Natural killer cell treated with Interleukin-12 subunit alpha and Interleukin-12 subunit beta and Interleukin-15 and Interleukin-18, amount 100 ng/mL, for 72 hours (primary cell): ENCODE results near the gene NEUROD6. TPM values are rescaled to one million over a fixed set of nuclear protein-coding genes. Genes with fewer than 3 reads are reported as not detected.

Source experiments
- ATAC-seq, 2 donors: fragments of 150-1000 bp; cut with Tn5 transposase in 1 of 2; sonication (Bioruptor Pico), chemical (Tn5 transposase) in 1 of 2; 2 replicates each; pipeline ENCODE4 v1.10.0; 2021
- DNase-seq: peaks from one replicate; pipeline ENCODE4 v3.0.0; 2022; ENCODE audit warnings: low spot score
- H3K27ac Mint-ChIP-seq, 2 donors: 1 replicate in 1 of 2; 2 replicates in 1 of 2; pipeline ENCODE4 v1.8.0; 2022; ENCODE audit warnings: mixed read lengths in 2 of 2, mild to moderate bottlenecking in 1 of 2, moderate library complexity in 1 of 2
- H3K27me3 Mint-ChIP-seq, 2 donors: 1 replicate in 1 of 2; 2 replicates in 1 of 2; pipeline ENCODE4 v1.8.0; 2022; ENCODE audit warnings: mixed read lengths in 2 of 2
- H3K36me3 Mint-ChIP-seq: one replicate; pipeline ENCODE4 v1.8.0; 2022; ENCODE audit warnings: mixed read lengths
- H3K4me1 Mint-ChIP-seq, 2 donors: 1 replicate in 1 of 2; 2 replicates in 1 of 2; pipeline ENCODE4 v1.8.0; 2022; ENCODE audit warnings: low read depth in 2 of 2, mixed read lengths in 2 of 2, mild to moderate bottlenecking in 1 of 2
- H3K4me3 Mint-ChIP-seq: one replicate; pipeline ENCODE4 v1.8.0; 2022; ENCODE audit warnings: mixed read lengths
- H3K9me3 Mint-ChIP-seq: 2 replicates; pipeline ENCODE4 v1.8.0; 2022; ENCODE audit warnings: mixed read lengths
- total RNA-seq, 2 donors: library from RNA; stranded (reverse); gene quantifications; one replicate each; pipeline ENCODE4 v1.2.3, GENCODE V29; 2022

Gene NEUROD6
- total RNA-seq, 2 donors from 2014 or later, result not detected

GRCh38 chr7:31343516-31344305 lies 3.2 kb upstream of the NEUROD6 start:
- ATAC-seq (no peak), DNase-seq (no peak)
- Mint-ChIP-seq H3K4me1 (no peaks in the 10 kb centered on the region), H3K4me3 (no peak overlapping the region), H3K27ac (no peak overlapping the region), H3K9me3 (peaks cover 6% of the 10 kb centered on the region), H3K27me3 (peaks cover 0 to 3% of the 10 kb centered on the region in 2 donors), H3K36me3 (no peaks in the 10 kb centered on the region)

- no peaks in the 10 kb centered on the region for H3K36me3 Mint-ChIP-seq
- H3K4me3 Mint-ChIP-seq, result no peak overlapping the region
- no peak for ATAC-seq
These were observed 615 bp upstream of the NEUROD6 start for GRCh38 chr7:31341141-31341540.

GRCh38 chr7:31340051-31340450 lies 475 bp downstream of the NEUROD6 start:
- Mint-ChIP-seq H3K4me1 (no peaks in the 10 kb centered on the region), H3K4me3 (no peak overlapping the region), H3K27ac (no peak overlapping the region), H3K9me3 (peaks cover 6% of the 10 kb centered on the region), H3K36me3 (peaks cover 2% of the 10 kb centered on the region), H3K27me3 (peaks cover 3 to 7% of the 10 kb centered on the region in 2 donors)
- DNase-seq (no peak), ATAC-seq (no peak)

More at GRCh38 chr7:31341141-31341540, 615 bp upstream of the NEUROD6 start:
- H3K4me1 Mint-ChIP-seq, result no peaks in the 10 kb centered on the region
- H3K27me3 Mint-ChIP-seq, result peaks cover 0 to 3% of the 10 kb centered on the region in 2 donors
- no peak for DNase-seq
- H3K27ac Mint-ChIP-seq, result no peak overlapping the region
- peaks cover 6% of the 10 kb centered on the region for H3K9me3 Mint-ChIP-seq

GRCh38 chr7:31338706-31339105 lies 1.8 kb downstream of the NEUROD6 start:
- DNase-seq (no peak), ATAC-seq (no peak)
- Mint-ChIP-seq H3K36me3 (peaks cover 5% of the 10 kb centered on the region), H3K9me3 (peaks cover 3% of the 10 kb centered on the region), H3K27ac (no peak overlapping the region), H3K27me3 (peaks cover 7 to 11% of the 10 kb centered on the region in 2 donors), H3K4me1 (no peaks in the 10 kb centered on the region), H3K4me3 (no peak overlapping the region)

- no peak overlapping the region for H3K27ac Mint-ChIP-seq
- H3K9me3 Mint-ChIP-seq, result peaks cover 8% of the 10 kb centered on the region
These were observed 3.4 kb downstream of the NEUROD6 start for GRCh38 chr7:31337002-31337565.

GRCh38 chr7:31336202-31337001 lies 4.1 kb downstream of the NEUROD6 start:
- Mint-ChIP-seq H3K36me3 (peaks cover 5% of the 10 kb centered on the region), H3K4me1 (no peaks in the 10 kb centered on the region), H3K27me3 (peaks cover 7 to 13% of the 10 kb centered on the region in 2 donors), H3K4me3 (no peak overlapping the region), H3K27ac (no peak overlapping the region), H3K9me3 (peaks cover 8% of the 10 kb centered on the region)
- DNase-seq (no peak), ATAC-seq (no peak)

More at GRCh38 chr7:31337002-31337565, 3.4 kb downstream of the NEUROD6 start:
- DNase-seq (no peak), ATAC-seq (no peak)
- no peak overlapping the region for H3K4me3 Mint-ChIP-seq
- H3K27me3 Mint-ChIP-seq, result peaks cover 7 to 13% of the 10 kb centered on the region in 2 donors
- H3K36me3 Mint-ChIP-seq, result peaks cover 5% of the 10 kb centered on the region
- no peaks in the 10 kb centered on the region for H3K4me1 Mint-ChIP-seq

GRCh38 chr7:31335884-31336201 lies 4.7 kb downstream of the NEUROD6 start:
- Mint-ChIP-seq H3K9me3 (peaks cover 8% of the 10 kb centered on the region), H3K27ac (no peak overlapping the region), H3K27me3 (peaks cover 7 to 13% of the 10 kb centered on the region in 2 donors), H3K4me1 (no peaks in the 10 kb centered on the region), H3K4me3 (no peak overlapping the region), H3K36me3 (peaks cover 5% of the 10 kb centered on the region)
- DNase-seq (no peak), ATAC-seq (no peak)

GRCh38 chr7:31335161-31335856 lies 5.2 kb downstream of the NEUROD6 start:
- no peaks in the 10 kb centered on the region for H3K4me1 Mint-ChIP-seq
- H3K4me3 Mint-ChIP-seq, result no peak overlapping the region
- H3K36me3 Mint-ChIP-seq, result peaks cover 5% of the 10 kb centered on the region
- H3K27me3 Mint-ChIP-seq, result peaks cover 7 to 13% of the 10 kb centered on the region in 2 donors
- peaks cover 8% of the 10 kb centered on the region for H3K9me3 Mint-ChIP-seq
- no peak overlapping the region for H3K27ac Mint-ChIP-seq
- DNase-seq, result no peak
- no peak for ATAC-seq

GRCh38 chr7:31333291-31333690 lies 7.2 kb downstream of the NEUROD6 start:
- DNase-seq, result no peak
- no peaks in the 10 kb centered on the region for H3K4me1 Mint-ChIP-seq
- peaks cover 5% of the 10 kb centered on the region for H3K36me3 Mint-ChIP-seq
- H3K27ac Mint-ChIP-seq, result no peak overlapping the region
- H3K4me3 Mint-ChIP-seq, result no peak overlapping the region
- H3K27me3 Mint-ChIP-seq, result peaks cover 7 to 10% of the 10 kb centered on the region in 2 donors
- no peak for ATAC-seq
- H3K9me3 Mint-ChIP-seq, result peaks cover 6% of the 10 kb centered on the region

GRCh38 chr7:31327071-31327470 lies 13.5 kb downstream of the NEUROD6 start:
- H3K36me3 Mint-ChIP-seq, result no peaks in the 10 kb centered on the region
- no peak overlapping the region for H3K27ac Mint-ChIP-seq
- peaks cover 9% of the 10 kb centered on the region for H3K9me3 Mint-ChIP-seq
- DNase-seq (no peak), ATAC-seq (no peak)
- no peaks in the 10 kb centered on the region for H3K27me3 Mint-ChIP-seq
- no peak overlapping the region for H3K4me3 Mint-ChIP-seq
- no peaks in the 10 kb centered on the region for H3K4me1 Mint-ChIP-seq

GRCh38 chr7:31326416-31326815 lies 14.1 kb downstream of the NEUROD6 start:
- Mint-ChIP-seq H3K4me3 (no peak overlapping the region), H3K4me1 (no peaks in the 10 kb centered on the region), H3K9me3 (peaks cover 9% of the 10 kb centered on the region), H3K27me3 (no peaks in the 10 kb centered on the region), H3K27ac (no peak overlapping the region), H3K36me3 (no peaks in the 10 kb centered on the region)
- DNase-seq (no peak), ATAC-seq (no peak)

- H3K4me1 Mint-ChIP-seq, result no peaks in the 10 kb centered on the region
- H3K4me3 Mint-ChIP-seq, result no peak overlapping the region
- no peak for DNase-seq
- peaks cover 9% of the 10 kb centered on the region for H3K9me3 Mint-ChIP-seq
- ATAC-seq, result no peak
- no peak overlapping the region for H3K27ac Mint-ChIP-seq
- H3K36me3 Mint-ChIP-seq, result no peaks in the 10 kb centered on the region
- H3K27me3 Mint-ChIP-seq, result no peaks in the 10 kb centered on the region
These were observed 17.4 kb downstream of the NEUROD6 start for GRCh38 chr7:31323101-31323500.

- no peaks in the 10 kb centered on the region for H3K27me3 Mint-ChIP-seq
- no peak for DNase-seq
- H3K27ac Mint-ChIP-seq, result no peak overlapping the region
- peaks cover 9% of the 10 kb centered on the region for H3K9me3 Mint-ChIP-seq
- H3K4me3 Mint-ChIP-seq, result no peak overlapping the region
- no peak for ATAC-seq
- no peaks in the 10 kb centered on the region for H3K4me1 Mint-ChIP-seq
- no peaks in the 10 kb centered on the region for H3K36me3 Mint-ChIP-seq
These were observed 19.9 kb downstream of the NEUROD6 start for GRCh38 chr7:31320675-31321074.
